Astrocyte of the cerebellum (primary cell): ENCODE measurements around the gene EPG5.

Experiments used
- DNase-seq: peaks from one replicate; pipeline ENCODE4 v3.0.0-alpha.2; 2011; ENCODE audit warnings: low read depth
- H3K4me3 ChIP-seq: 2 replicates; pipeline ENCODE4 v1.5.1; 2011; ENCODE audit warnings: mild to moderate bottlenecking, low read depth, low read length, moderate library complexity
- CTCF ChIP-seq: IDR thresholded peaks from 2 replicates; pipeline ENCODE4 v1.5.1; 2012; ENCODE audit warnings: low read length, low read depth, moderate library complexity, mild to moderate bottlenecking; ENCODE audit errors: missing control alignments
- in situ Hi-C: cut with HindIII; loops from 2 replicates; pipeline ENCODE4 v1.10.0; 2017; ENCODE audit warnings: low sequenced_read_pairs

Gene EPG5

GRCh38 chr18:46007165-46007564, 40.0 kb upstream of the EPG5 start:
- TF ChIP-seq CTCF, result no peak
- DNase-seq, result no peak

GRCh38 chr18:46002934-46003333, 35.8 kb upstream of the EPG5 start:
- H3K4me3 ChIP-seq, result no peak overlapping the region
- TF ChIP-seq CTCF, result no peak
- no peak for DNase-seq
- in situ Hi-C loops, result no loop called here

More at GRCh38 chr18:46007165-46007564, 40.0 kb upstream of the EPG5 start:
- in situ Hi-C loops, result no loop called here
- no peak overlapping the region for H3K4me3 ChIP-seq

- DNase-seq, result no peak
- no peak overlapping the region for H3K4me3 ChIP-seq
- in situ Hi-C loops, result no loop called here
- no peak for TF ChIP-seq CTCF
These were observed 34.8 kb upstream of the EPG5 start for GRCh38 chr18:46001892-46002291.

DNA sequence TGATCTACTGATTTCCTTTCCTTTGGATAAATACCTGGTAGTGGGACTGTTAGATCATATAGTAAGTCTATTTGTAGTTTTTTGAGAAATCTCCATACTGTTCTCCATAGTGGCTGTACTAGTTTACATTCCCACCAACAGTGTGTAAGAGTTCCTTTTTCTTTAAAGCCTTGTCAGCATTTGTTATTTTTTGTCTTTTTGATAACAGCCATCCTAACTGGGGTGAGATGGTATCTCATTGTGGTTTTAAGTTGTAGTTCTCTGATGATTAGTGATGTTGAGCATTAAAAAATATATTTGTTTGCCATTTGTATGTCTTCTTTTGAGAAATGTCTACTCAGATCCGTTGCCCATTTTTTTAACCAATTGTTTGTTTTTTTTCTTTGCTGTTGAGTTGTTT, 33.9 kb upstream of the EPG5 start:
- no peak for DNase-seq
- TF ChIP-seq CTCF, result no peak
- H3K4me3 ChIP-seq, result no peak overlapping the region
- in situ Hi-C loops, result no loop called here

DNA sequence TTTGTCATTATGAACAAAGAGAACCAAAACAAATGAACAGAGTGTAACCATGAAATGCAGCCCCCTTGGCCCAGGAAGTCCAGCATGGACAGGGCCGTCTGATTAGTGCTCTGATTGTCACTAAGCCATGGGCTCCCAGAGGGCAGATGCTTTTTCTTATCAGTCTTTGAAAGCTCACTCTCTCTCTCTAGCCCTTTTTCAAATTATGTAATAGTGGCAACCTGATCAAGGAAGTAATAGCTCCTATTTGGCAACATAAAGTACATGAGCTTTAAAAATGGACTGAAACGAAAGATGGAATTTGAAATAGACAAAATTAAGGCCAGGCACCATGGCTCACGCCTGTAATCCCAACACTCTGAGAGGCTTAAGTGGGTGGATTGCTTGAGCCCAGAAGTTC, 32.4 kb upstream of the EPG5 start:
- no peak for DNase-seq
- no peak overlapping the region for H3K4me3 ChIP-seq
- in situ Hi-C loops, result loop anchor here (5.0 kb wide), 1 partner anchor 53 kb away; no protein-coding TSS in a partner anchor
- no peak for TF ChIP-seq CTCF

DNA sequence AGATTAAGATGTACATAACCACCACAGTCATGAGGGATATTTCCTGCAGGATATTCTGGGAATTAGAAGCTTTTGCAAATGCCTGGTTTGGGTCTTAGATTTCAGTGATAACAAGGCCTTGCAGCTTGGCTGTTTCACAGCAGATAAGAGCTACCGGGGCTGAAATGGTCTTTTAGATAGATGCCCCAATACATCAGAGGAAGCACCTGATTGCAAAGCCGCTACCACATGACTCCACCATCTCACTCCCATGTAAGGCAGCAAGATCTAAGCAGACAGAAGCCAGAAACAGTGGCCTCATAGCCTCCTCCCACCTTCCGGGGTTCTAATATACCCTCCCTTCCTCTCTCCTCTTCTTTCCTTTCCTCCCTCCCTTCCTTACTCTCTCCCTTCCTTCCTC, 31.1 kb upstream of the EPG5 start:
- TF ChIP-seq CTCF, result no peak
- in situ Hi-C loops, result loop anchor here (5.0 kb wide), 1 partner anchor 54 kb away; no protein-coding TSS in a partner anchor
- DNase-seq, result no peak
- H3K4me3 ChIP-seq, result no peak overlapping the region
